Endometrial microvascular endothelial cells (primary cell): Measurements from ENCODE around the gene ARHGEF18. TPM values are rescaled to one million over a fixed set of nuclear protein-coding genes. Genes with fewer than 3 reads are reported as not detected.

Experiments
- in situ Hi-C: cut with HindIII; loops from 2 replicates; pipeline ENCODE4 v1.10.0; 2017; ENCODE audit warnings: low sequenced_read_pairs, low pct_unique_long_range_greater_than_20kb; ENCODE audit errors: inconsistent ontology term
- total RNA-seq: library from RNA; depleted of rRNA; stranded (reverse); fragments of >200 nt; gene quantifications from one replicate; pipeline ENCODE4 v1.2.3, GENCODE V29; 2015; ENCODE audit errors: inconsistent ontology term

The ARHGEF18 gene
- total RNA-seq, 1 donor from 2014 or later = 32.9 TPM

GRCh38 chr19:7372810-7373209, 24.1 kb downstream of the ARHGEF18 start:
- in situ Hi-C loops = no loop called here

- in situ Hi-C loops = no loop called here
Observed at GRCh38 chr19:7373862-7374261, 25.1 kb downstream of the ARHGEF18 start.

GRCh38 chr19:7376151-7376852, 27.6 kb downstream of the ARHGEF18 start:
- in situ Hi-C loops = no loop called here

- in situ Hi-C loops = no loop called here
Observed at GRCh38 chr19:7377196-7377595, 28.5 kb downstream of the ARHGEF18 start.

- in situ Hi-C loops = no loop called here
Observed at GRCh38 chr19:7381073-7381390, 32.3 kb downstream of the ARHGEF18 start.

DNA sequence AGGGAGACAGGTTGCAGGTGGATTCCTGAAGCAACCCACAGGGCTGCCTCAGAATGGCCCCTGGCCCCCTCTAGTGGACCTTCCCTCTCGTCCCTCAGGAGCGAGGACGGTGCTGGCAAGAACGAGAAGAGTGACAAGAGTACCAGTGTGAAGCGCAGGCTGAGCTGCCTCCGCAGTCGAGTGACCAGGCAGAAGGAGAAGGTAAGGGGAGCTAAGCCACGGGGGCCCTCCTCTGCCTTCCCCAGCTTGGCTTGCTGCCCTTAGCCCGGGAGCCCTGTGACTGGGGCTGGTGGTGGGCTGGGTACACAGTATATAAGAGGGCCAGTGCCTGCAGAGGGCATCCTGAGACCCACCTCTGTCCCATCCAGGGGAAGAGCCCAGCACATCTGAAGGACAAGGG, 34.0 kb downstream of the ARHGEF18 start:
- in situ Hi-C loops = no loop called here

DNA sequence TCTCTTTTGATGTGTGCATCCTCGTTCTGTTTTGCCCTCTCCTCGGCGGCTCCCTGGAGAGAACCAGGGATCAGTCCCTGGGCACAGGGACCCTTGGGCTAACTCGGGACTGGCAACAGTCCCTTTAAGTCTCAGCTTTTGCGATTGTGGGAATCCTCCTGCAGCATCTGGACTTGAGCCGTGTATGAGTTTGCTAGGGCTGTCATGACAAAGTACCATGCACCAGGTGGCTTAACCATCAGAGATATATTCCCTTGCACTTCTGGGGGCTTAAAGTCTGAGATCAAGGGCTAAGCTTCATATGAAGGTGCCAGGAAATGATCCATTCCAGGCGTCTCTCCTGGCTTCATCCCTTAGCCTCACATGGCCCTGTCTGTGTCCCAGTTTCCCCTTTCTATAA, 34.5 kb downstream of the ARHGEF18 start:
- in situ Hi-C loops = no loop called here

- in situ Hi-C loops = no loop called here
Observed at GRCh38 chr19:7385062-7385461, 36.3 kb downstream of the ARHGEF18 start.

DNA sequence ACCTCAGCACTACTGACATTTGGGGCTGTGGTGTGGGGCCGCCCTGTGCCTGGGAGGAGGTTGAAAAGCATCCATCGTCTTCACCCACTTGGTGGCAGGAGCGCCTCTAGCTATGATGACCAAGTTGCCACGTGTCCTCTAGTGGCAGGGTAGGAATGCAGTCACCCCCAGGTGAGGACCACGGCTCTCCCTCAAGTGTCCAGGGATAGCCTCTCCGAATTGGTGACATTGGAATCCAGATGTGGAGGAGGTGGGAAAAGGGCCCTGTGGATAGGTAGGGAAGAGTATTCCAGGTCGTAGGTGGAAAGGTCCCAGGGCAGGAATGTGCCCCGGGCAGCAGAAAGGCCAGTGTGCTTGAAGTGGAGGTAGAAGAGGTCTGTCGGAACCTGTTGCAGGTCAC, 37.6 kb downstream of the ARHGEF18 start:
- in situ Hi-C loops = no loop called here

DNA sequence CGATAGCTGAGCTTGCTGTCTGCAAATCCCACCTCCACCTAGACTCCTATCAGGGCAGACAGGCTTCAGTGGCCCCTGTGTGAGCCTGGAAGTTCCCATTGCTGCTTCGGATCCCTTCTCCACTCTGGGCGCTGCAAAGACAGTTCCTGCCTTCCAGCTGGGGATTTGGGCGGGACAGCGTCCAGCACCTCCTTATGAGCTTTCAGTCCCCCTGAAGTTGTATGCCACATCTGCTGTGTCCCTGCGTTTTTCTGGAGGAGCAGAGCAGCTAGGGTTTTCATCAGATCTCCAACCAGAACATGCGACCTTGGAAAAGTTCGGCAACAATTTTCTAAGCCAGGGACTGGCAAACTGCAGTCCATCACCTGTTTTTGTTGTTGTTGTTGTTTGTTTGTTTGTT, 38.0 kb downstream of the ARHGEF18 start:
- in situ Hi-C loops = no loop called here

DNA sequence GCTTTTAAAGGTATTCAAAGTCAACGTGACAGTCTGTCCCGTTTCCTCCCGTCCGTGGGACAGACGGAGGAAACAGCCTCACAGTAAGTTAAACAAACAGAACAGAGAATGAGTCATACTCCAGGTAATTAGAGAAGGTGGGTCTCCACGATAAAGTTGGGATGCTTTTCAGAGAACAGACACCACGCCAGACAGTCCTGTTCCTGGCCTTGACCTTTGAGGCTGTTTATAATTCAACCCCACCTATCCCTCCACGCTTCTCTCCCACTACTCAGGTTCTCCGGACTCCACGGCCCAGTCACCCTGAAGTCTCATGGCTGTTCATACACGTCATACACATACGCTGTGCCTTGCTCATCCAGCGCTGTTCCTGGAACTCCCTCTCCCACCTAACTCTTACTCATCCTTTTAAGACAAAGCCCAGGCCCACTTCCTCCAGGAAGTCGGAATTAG, 42.5 kb downstream of the ARHGEF18 start:
- in situ Hi-C loops = no loop called here

GRCh38 chr19:7393459-7393858, 44.7 kb downstream of the ARHGEF18 start:
- in situ Hi-C loops = no loop called here

GRCh38 chr19:7393939-7394730, 45.4 kb downstream of the ARHGEF18 start:
- in situ Hi-C loops = no loop called here

DNA sequence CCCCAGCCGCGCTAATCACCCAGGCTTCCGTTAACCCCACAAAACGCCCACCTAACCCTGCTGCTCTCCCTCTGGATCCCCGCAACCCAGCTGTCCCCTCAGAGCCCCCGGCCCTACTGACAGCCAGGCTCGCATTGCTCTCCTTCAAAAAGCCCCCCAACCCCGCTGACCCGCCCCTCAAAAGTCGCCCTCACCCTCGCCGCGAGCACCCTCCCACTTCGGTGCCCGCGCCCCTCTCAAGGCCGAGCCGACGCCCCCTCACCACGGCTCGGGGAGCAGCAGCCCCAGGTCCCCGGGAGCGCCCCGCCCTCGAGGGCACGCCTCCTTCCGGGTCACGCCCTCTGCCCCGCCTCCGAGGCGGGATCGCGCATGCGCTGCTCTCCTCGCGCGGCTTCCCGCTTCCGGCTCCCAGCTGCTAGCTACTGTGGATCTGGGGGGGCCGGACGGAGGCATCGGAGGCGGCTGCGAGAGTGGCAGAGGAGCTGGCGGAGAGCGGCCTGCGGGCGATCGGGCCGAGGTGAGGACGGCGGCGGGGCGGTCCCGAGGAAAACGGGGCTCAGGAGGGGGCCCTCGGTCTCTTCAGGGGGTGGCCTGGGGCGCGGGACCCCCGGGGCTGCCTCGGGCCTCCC, 46.1 kb downstream of the ARHGEF18 start:
- in situ Hi-C loops = no loop called here

- in situ Hi-C loops = no loop called here
Observed at GRCh38 chr19:7395360-7396066, 46.8 kb downstream of the ARHGEF18 start.

DNA sequence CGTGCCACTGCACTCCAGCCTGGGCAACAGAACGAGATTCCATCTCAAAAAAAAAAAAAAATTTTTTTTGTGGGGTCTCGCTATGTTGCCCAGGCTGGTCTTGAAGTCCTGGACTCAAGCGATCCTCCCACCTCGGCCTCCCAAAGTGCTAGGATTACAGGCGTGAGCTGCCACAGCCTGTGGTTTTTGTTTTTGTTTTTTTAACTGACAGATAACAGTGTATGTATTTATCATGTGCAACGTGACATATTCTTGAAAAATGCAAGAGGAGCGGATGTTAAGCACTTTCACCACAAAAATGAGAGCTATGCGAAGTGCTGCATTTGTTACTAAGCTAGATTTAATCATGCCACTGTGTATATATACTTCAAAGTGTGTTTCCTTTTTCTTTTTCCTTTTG, 49.0 kb downstream of the ARHGEF18 start:
- in situ Hi-C loops = no loop called here
